ENCODE measurements around the gene FMNL1.
A peak's percentile ranks its signal among the peaks of the same experiment; 100 is the strongest.
"Not testable (repeated sequence)": the region's sequence is repeated elsewhere in the genome, so short reads cannot be mapped to it uniquely, and the experiment has no call there.

The FMNL1 gene, protein sequence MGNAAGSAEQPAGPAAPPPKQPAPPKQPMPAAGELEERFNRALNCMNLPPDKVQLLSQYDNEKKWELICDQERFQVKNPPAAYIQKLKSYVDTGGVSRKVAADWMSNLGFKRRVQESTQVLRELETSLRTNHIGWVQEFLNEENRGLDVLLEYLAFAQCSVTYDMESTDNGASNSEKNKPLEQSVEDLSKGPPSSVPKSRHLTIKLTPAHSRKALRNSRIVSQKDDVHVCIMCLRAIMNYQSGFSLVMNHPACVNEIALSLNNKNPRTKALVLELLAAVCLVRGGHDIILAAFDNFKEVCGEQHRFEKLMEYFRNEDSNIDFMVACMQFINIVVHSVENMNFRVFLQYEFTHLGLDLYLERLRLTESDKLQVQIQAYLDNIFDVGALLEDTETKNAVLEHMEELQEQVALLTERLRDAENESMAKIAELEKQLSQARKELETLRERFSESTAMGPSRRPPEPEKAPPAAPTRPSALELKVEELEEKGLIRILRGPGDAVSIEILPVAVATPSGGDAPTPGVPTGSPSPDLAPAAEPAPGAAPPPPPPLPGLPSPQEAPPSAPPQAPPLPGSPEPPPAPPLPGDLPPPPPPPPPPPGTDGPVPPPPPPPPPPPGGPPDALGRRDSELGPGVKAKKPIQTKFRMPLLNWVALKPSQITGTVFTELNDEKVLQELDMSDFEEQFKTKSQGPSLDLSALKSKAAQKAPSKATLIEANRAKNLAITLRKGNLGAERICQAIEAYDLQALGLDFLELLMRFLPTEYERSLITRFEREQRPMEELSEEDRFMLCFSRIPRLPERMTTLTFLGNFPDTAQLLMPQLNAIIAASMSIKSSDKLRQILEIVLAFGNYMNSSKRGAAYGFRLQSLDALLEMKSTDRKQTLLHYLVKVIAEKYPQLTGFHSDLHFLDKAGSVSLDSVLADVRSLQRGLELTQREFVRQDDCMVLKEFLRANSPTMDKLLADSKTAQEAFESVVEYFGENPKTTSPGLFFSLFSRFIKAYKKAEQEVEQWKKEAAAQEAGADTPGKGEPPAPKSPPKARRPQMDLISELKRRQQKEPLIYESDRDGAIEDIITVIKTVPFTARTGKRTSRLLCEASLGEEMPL

DNA sequence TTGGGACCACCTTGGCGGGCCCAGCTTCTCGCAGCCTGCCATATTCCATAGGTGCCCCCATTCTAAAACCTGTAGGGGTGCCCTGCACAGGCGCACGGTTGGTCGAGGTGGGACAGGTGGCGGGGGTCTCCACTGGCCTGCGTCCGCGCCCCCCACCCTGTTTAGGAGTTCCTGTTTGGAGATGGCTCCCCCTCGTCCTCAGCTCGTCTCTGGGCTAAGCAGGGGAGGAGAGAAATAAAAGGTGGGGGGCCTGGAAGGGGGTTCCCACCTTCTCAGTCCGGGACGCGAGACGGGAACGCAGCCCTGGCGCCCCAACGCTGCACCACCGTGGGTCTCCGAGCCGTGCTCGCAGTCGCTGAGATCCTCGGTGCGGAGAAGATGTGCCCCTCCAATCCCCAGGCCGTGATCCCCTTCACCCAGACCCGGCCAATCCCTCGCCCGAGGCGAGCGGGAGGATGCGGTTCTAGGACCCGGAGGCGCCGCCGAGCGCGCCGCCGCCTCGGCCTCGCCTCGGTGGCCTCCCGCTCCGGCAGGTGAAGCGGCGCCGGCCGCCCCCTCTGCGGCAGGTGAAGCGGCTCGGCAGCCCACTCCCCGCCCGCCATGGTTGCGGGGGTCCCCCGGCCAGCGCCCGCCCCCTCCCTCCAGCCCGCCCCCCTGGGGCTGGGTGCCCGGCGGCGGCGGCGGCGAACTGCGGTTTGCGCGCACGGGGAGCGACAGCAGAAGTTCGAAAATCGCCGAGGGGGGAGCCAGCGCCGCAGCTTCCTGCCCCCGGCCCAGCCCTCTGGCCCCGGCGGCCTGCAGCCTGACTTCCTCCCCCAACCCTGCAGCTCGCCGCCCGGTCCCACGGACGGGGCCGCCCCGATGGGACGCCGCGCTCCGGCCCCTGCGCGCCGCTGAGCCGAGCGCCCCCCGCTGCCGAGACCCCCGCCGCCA is at the start of gene FMNL1:
TSS of gene FMNL1 (plus strand) at position 805 of the 933 bp plus-strand sequence. CDS start 240 bp downstream, outside the sequence.
- peak; percentile 26 for DNase-seq

DNA sequence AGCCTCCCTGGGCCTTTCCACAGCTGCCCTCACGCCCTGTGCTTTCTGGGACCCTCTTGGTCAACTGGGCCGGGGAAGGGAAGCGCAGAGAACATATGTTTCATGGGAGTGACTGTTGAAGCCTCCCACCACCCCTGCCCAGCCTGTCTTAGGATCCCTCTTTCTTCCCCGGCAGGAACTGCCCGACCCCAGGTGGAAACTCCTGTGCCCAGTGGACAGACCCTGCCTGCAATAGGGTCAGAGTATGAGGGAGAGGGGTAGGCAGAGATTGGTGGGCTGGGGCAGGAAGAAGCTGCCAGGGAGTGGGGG is 49.5 kb upstream of the FMNL1 start:
- no peak for DNase-seq

DNA sequence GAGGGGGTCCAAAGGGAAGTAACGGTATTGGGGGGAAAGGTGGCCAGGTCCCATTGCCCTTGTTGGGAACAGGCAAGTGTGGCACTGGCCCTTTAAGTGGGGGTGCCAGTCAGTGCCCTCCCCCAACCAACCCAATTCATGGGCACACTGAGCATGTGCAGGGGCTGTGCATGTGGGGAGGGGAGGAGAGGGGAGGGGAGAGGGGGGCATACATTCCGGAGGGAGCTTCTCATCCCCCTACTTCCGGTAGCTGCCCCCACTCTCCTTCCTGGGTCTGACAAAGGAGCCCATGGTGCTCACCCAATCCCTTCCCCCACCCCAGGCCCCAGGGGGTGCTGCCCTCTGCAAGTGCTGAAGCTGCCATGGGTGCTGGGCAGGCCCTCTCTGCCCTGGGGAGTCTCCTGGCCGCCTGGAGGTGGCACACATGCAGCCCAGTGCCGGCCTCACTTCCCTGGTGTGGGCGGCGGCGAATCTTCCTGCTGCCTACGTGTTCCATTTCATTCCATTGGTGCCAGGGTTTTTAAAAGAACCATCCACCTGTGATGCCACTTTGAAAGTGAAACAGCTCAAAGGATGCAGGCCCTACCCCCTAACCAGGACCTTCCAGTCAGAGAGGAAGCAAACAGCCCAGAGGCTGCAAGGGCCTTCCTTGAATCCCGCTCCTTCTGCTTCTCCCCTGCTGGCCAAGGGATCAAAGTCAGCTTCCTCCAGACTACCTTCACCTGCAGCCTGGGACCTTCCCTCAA is 49.0 kb upstream of the FMNL1 start:
- DNase-seq = no peak

DNA sequence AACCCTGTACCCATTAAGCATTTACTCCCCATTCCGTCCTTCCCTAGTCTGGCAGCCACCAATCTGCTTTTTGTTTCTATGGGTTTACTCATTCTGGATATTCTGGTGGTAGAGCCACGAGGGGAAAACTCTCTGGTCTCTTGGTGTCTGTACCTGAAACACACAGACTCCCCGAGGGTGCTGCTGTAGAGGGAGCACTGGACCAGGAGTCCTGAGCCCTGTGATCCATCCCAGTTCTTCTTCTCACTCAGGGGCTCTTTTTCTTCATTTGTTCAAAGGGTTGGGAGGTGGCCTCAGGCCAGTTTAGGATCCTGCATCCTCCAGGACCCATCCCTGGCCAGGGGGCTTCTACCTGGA is 45.9 kb upstream of the FMNL1 start:
- no peak for DNase-seq

DNA sequence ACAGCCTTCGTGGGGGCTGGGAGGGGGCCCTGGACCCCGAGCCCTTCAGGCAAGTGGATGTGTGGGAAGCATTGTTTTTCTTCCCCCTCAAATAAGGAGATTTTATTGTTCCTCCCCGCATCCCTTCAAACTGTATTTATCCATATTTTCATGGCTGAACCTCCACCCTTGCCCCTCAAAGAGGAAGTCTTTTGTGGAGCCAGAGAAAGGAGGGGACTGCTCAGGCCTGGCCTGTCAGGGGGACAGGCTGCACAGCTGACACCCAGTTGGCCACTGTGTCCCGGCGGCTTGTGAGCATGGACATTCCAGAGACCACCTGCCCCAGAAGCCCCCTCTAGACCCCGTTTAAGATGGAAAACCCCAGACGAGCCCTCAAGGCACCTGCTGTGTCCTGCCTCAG is 44.1 kb upstream of the FMNL1 start:
- no peak for DNase-seq

DNA sequence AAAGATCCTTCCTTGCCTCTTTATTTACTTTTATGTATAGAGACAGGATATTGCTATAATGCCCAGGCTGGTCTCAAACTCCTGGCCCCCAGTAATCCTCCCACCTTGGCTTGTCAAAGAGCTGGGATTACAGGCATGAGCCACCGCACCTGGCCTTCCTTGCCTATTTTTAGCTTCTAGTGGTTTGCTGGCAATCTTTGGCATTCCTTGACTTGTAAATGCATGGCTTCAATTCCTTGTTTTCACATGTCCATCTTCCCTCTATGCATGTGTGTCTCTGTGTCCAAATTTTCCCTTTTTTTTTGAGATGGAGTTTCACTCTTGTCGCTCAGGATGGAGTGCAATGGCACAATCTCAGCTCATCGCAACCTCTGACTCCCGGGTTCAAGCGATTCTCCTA is 37.5 kb upstream of the FMNL1 start:
- no peak for DNase-seq

DNA sequence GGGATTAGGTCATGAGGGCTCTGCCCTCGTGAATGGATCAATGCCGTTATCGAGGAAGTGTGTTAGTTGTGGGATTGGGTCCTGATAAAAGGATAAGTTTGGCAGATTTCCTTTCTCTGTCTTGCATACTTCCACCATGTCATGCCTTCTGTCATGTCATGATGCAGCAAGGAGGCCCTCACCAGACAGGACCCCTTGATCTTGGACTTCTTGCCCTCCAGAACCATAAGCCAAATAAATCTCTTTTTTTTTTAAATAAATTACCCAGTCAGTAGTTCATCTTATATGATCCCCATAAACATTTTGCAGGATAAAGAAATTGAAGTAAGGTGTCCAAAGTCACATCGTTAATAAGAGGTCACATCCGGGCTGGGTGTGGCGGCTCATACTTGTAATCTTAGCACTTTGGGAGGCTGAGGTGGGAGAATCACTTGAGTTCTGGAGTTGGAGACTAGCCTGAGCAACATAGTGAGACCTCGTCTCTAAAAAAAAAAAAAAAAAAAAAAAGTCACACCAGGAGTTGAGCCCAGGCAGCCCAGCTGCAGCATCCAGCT is 34.8 kb upstream of the FMNL1 start:
- no peak for DNase-seq

DNA sequence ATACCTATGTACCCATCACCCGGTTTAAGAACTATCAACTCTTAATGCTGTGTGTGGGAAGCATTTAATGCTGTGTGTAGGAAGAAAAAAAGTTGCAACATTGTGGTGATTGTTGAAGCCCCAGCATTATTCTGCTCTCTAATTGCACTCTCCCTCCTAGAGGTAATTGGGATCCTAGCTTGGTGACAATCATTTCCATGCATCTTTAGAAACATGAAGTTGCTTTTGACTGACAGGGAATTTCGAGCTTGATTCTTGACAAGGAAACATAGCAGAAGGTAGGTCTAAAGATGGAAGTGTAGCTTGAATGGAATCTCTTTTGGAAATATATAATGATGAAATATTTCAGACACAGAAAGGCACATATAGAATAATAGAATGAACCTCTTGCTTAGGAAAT is 32.7 kb upstream of the FMNL1 start:
- DNase-seq = no peak

DNA sequence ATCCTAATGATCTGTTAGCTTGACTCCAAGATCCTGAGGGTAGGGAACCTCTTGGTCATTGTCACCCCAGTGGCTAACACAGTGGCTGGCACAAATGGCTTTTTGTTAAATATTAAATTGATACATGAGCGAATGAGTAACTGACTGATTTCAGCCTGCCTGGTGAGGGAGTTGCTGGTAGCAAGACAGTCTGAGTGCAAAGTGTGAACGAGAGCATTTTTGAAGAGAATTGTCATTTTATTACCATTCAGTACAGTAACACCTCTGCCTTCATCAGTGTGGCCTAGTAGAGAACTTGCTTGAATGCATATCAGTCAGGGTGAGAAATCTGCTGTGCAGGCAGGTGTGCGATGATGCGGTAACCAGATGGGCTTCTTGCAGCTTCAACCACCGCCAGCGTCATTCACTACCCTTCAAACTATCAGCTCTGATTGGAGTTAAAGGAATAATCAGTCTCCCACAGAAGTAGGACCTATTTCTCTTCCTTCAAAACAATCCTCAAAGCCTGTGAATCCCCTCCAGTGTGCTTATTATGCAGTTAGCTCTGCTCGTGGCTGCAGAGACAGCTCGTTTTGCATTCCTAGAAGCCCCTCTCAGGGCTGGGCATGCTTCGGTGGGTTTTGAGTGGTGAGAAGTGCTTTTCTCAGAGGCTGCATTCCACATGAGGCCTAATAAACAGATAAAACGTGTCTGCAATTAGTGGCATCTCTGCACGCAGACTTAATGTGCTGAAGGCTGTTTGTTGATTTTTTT is 31.0 kb upstream of the FMNL1 start:
- DNase-seq = no peak

DNA sequence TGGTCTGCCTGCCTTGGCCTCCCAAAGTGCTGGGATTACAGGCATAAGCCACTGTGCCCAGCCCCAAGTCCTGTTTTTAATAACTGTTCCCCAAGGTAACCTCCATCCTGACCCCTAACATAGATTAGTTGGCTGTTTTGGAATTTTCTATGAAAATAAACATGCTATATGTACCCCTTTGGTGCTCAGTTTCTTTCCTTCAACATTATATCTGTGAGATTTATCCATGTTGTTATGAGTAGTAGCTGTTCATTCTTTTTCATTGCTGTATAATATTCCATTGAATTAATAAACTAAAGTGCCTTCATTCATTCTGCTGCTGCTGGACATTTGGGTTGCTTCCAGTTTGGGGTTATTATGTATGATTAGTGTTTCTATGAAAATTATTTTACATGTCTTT is 26.3 kb upstream of the FMNL1 start:
- no peak for DNase-seq

DNA sequence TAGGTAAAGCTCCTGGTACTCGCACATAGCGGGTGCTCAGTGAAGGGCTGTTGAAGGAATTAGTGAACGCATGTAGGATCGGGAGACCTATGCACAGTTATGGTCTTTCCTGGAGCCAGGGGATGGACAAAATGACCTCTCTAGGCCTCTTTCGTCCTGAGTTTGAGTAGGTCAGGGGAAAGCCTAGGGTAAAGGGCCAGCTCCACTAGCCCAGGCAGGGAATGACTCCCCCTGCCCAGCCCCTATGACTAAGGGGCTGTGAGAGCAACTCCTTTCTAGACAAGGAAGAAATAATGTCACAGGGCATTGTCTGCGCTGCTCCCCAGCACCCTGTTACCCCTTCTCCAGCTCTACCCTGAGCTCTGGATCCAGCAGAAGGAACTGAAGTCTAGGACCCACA is 24.6 kb upstream of the FMNL1 start:
- no peak for DNase-seq

DNA sequence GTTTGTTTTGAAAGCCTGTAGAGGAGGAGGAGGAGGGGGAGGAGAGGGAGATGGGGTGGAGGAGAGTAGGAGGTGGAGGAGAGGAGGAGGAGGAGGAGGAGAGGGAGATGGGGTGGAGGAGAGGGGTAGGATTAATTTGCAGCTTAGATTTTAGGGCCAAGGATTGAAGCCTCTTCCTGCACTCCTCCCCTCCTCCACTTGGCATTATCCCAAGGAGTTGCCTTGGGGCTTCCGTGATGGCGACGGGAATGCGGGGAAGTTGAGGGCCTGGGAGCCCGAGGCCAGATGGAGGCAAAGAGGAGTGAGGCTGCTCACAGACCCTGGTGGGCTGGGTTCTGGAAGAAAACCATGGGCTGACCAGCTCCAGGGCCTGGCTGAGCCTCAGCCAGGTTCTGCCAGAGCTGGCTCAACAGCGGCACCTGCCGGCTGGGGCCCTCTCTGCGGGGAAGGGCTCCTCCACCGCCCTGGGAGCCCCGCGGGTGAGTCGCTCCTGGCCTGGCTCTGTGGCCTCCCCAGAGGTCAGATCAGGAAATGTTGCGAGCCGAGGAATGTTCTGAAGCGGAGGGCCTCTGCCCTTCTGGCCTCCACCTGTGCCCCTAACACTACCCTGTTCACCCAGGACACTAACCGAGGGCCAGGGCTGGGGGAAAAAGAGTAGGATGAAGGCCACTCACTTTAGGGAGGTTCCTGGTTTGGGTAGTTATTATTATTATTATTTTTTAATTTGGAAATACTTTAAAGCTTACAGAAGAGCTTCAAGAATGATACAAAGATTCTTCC is 23.9 kb upstream of the FMNL1 start:
- DNase-seq = peak; percentile 75

DNA sequence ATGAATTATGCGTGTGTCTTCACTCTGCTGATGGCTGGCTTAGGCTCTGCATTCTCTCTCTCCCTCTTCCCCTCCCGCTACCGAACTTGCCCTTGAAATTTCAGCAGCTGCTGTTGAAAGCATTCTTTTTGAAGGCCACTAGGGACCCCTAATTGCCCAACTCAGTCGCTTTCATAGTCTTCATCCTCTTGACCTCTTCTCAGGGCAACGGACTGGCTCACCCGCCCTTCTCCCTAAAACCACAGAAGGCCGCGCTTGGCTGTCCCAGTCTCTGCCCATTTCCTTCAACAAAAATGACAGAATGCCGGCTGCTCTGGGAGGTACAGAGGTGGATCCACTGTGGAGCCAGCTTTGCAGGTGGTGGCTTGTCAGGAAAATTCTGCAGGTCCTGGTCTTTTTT is 21.0 kb upstream of the FMNL1 start:
- no peak for DNase-seq

DNA sequence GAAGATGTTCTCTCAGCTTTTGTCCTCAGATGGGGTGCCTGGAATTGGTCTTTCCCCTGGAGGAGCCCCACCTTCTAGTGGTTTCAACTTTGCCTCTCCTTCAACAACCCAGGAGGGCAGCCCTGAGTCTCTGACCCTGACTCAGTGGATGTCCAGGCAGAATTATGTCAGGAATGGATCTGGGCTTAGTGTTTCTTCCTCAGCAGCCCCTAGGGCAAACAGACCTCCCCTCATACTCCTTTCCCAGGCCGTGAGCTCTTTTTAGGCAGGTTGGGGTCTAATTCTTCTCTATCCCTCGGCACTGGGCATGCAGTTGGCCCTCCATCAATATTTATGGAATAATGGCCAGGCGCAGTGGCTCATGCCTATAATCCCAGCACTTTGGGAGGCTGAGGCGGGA is 20.2 kb upstream of the FMNL1 start:
- DNase-seq = no peak

DNA sequence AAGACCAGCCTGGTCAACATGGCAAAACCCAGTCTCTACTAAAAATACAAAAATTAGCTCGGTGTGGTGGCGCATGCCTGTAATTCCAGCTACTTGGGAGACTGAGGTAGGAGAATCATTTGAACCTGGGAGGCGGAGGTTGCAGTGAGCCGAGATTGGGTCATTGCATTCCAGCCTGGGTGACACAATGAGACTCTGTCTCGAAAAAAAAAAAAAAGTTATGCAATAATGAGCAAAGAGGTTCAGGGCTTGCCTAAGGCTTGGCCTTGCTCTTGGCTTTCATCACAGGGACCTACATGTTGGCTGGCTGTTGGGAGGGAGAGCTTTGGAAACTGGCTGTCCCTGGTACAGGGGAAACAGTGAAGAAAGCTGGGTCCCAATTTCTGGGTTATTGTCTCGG is 19.8 kb upstream of the FMNL1 start:
- DNase-seq = not testable (repeated sequence)

DNA sequence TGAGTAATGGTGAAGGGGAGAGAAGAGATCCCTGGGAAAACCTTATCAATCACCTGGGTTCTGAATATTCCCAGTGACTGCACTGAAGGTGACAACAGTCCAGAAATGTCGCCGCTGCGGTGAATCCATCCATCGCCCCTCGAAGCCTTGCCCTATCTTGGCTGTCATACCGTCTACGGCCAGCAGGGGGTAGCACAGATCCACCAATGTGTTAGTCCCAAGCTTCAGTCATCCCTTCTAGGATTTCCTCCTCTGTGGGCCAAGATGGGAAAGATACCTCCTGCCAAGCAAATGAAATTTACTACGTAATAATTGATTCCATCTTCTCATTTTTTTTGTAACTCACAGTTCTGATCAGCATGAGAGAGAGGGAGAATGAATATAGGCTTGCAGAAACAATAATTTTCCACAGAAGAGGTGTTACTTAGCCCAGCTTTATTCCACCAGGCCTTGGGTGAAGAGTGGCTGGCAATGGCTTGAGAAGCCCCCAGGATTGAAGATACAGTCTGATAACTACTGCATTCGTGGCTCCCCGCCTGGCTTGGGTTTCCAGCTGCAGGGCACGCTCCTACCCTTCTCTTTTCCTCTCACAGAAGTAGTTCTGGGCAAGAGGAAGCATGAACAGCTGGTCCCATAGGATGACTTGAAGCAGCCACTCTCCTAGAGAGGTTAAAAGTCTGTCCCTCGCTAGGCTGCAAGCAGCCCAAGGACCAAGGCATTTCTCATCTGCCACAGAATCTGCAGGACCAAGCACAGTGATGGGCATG is 2.6 kb upstream of the FMNL1 start:
- peak; percentile 63 for DNase-seq

DNA sequence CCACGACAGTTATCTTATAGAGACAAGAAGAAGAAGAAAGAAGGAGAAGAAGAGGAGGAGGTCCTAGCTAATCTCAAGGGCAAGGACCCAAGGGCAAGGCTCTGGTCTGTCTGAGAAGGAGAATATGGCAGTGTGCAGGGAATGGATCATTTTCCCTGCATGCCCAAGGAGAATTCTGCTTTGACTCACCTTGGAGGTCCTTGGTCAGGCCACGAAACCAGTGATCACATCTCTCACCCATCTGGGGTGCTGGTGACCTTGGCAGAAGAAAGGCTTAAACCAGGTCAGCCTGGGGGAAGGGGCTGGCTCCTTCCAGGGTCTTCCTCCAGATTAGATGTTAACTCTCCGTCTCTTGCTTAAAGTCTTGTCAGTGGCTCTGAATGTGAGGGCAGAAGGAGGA is 1.6 kb upstream of the FMNL1 start:
- no peak for DNase-seq

DNA sequence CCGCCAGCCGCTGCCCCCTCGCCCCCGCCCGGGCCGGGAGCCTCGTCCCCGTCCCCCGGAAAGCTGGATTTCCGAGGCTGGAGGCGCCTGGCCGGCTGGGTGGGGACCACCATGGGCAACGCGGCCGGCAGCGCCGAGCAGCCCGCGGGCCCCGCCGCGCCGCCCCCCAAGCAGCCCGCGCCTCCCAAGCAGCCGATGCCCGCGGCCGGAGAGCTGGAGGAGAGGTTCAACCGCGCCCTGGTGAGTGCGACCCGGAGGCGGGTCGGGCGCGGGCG is 266 bp downstream of the FMNL1 start:
- no peak for DNase-seq

DNA sequence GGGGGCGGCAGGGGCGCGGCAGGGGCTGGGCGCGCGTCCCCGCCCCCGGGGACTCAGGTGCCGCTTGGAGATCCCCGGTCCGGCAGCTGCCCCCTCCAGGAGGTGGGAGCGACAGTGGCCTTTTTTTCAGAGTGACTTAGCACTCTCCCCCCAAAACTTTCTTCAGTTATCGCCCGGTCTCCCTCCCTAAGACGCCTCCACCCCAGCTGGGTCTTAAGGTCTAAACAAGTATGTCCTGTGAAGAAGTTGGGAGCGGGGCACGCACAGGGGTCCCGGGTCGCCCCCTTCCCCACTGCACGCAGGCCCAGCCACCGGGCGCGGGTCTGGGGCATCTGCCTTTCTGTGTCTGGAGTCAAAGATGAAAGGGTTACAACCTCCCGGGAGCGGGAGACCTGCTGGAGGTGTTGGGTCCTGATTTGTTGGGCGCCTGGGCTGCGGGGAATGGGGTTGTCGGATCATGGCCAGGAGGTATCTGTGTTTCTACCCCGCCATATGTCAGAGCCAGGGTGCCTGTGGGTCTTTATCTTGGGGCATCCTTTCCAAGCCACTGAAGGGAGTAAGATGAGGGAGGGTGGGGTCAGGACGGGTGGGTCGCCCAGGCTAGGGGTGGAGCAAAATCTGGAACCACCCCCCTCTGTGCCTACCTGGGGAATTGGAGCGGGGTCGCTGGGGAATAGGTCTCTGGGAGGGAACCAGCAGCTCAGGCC is 757 bp downstream of the FMNL1 start:
- no peak for DNase-seq
